IMR-90 (cell line): ENCODE results near the gene HSD17B11. TPM values are rescaled to one million over a fixed set of nuclear protein-coding genes. Genes with fewer than 3 reads are reported as not detected.
"Not testable (repeated sequence)": the region's sequence is repeated elsewhere in the genome, so short reads cannot be mapped to it uniquely, and the experiment has no call there.

Experiments used
- ATAC-seq: fragments of 200-7000 bp; cut with Tn5 transposase; 2 replicates; pipeline ENCODE4 v1.9.1; 2020; ENCODE audit warnings: low read depth, mild to moderate bottlenecking, moderate library complexity
- BruUV-seq: library from RNA; stranded (reverse); fragments of 400-500 nt; replicated peaks from 2 replicates; lab custom pipeline; 2021; lab: Mats Ljungman, UMichigan
- CTCF ChIA-PET: fragments of 300-600 bp; formaldehyde crosslinking; extraction: SDS; loops from one replicate; lab custom pipeline; 2021; ENCODE audit warnings: antibody characterized with exemption; lab: Yijun Ruan, JAX
- POLR2A ChIA-PET: fragments of 300-600 bp; sonication (Branson Sonifier 250); formaldehyde crosslinking; loops from one replicate; lab custom pipeline; 2022; ENCODE audit warnings: antibody characterized with exemption; ENCODE audit not compliant: unreplicated experiment; lab: Charles Lee
- DNase-seq: peaks from one replicate; pipeline ENCODE4 v3.0.0; 2013
- H2AFZ ChIP-seq: replicated peaks from 2 replicates; pipeline ENCODE3; 2013; ENCODE audit warnings: low read length, mild to moderate bottlenecking; ENCODE audit not compliant: poor library complexity
- H2AK5ac ChIP-seq: 2 replicates; pipeline ENCODE4 v1.6.1; 2013; ENCODE audit warnings: low read depth, low read length, inconsistent platforms
- H2AK9ac ChIP-seq: replicated peaks from 2 replicates; pipeline ENCODE3; 2013; ENCODE audit warnings: mild to moderate bottlenecking, low read depth, low read length, moderate library complexity; ENCODE audit not compliant: poor library complexity
- H2BK120ac ChIP-seq: 2 replicates; pipeline ENCODE4 v1.6.1; 2013; ENCODE audit warnings: low read depth, low read length, inconsistent platforms
- H2BK15ac ChIP-seq: 3 replicates; pipeline ENCODE4 v1.6.1; 2013; ENCODE audit warnings: low read depth, low read length, inconsistent platforms
- H2BK20ac ChIP-seq: 2 replicates; pipeline ENCODE4 v1.6.1; 2013; ENCODE audit warnings: low read depth, mild to moderate bottlenecking, inconsistent platforms, low read length, moderate library complexity
- H2BK5ac ChIP-seq: 2 replicates; pipeline ENCODE4 v1.6.1; 2013; ENCODE audit warnings: mild to moderate bottlenecking, low read depth, low read length, inconsistent platforms; ENCODE audit not compliant: poor library complexity, severe bottlenecking
- H3K14ac ChIP-seq: replicated peaks from 2 replicates; pipeline ENCODE4 v1.6.1; 2013; ENCODE audit warnings: low read depth, low read length, inconsistent platforms
- H3K18ac ChIP-seq: 2 replicates; pipeline ENCODE4 v1.6.1; 2013; ENCODE audit warnings: low read depth, low read length, control low read depth
- H3K23ac ChIP-seq: 2 replicates; pipeline ENCODE4 v1.6.1; 2013; ENCODE audit warnings: low read depth, low read length, inconsistent platforms
- H3K27ac ChIP-seq: 2 replicates; pipeline ENCODE4 v1.5.1; 2013; ENCODE audit warnings: mild to moderate bottlenecking, control low read depth, low read length; ENCODE audit not compliant: insufficient read depth
- H3K27me3 ChIP-seq: 2 replicates; pipeline ENCODE4 v1.6.1; 2013; ENCODE audit warnings: low read length; ENCODE audit not compliant: control insufficient read depth, insufficient read depth
- H3K36me3 ChIP-seq: 2 replicates; pipeline ENCODE4 v1.6.1; 2013; ENCODE audit warnings: low read length, mixed read lengths; ENCODE audit not compliant: control insufficient read depth, insufficient read depth
- H3K4ac ChIP-seq: 2 replicates; pipeline ENCODE4 v1.6.1; 2013; ENCODE audit warnings: low read depth, low read length, inconsistent platforms
- H3K4me1 ChIP-seq: 2 replicates; pipeline ENCODE4 v1.6.1; 2013; ENCODE audit warnings: low read length, mixed read lengths; ENCODE audit not compliant: control insufficient read depth, insufficient read depth
- H3K4me2 ChIP-seq: 2 replicates; pipeline ENCODE4 v1.6.1; 2013; ENCODE audit warnings: low read depth, mild to moderate bottlenecking, control low read depth, low read length, moderate library complexity
- H3K4me3 ChIP-seq: 2 replicates; pipeline ENCODE4 v1.5.1; 2013; ENCODE audit warnings: low read depth, mild to moderate bottlenecking, control low read depth, low read length, moderate library complexity; ENCODE audit not compliant: insufficient read depth
- H3K56ac ChIP-seq: 2 replicates; pipeline ENCODE4 v1.6.1; 2013; ENCODE audit warnings: low read length, inconsistent platforms; ENCODE audit not compliant: insufficient read depth; ENCODE audit errors: extremely low read depth
- H3K79me1 ChIP-seq, 2 experiments: 2 replicates each; pipeline ENCODE4 v1.6.1; 2013; ENCODE audit warnings: low read length in 2 of 2, inconsistent platforms in 1 of 2, low read depth in 1 of 2
- H3K9ac ChIP-seq: 2 replicates; pipeline ENCODE4 v1.6.1; 2013; ENCODE audit warnings: low read depth, low read length, control low read depth
- H3K9me1 ChIP-seq: 2 replicates; pipeline ENCODE4 v1.6.1; 2013; ENCODE audit warnings: low read length, inconsistent platforms; ENCODE audit not compliant: insufficient read depth
- H3K9me3 ChIP-seq: 2 replicates; pipeline ENCODE4 v1.6.1; 2013; ENCODE audit warnings: low read length; ENCODE audit not compliant: control insufficient read depth, insufficient read depth
- H4K20me1 ChIP-seq: 2 replicates; pipeline ENCODE4 v1.6.1; 2013; ENCODE audit warnings: low read length, inconsistent platforms; ENCODE audit not compliant: insufficient read depth
- H4K5ac ChIP-seq: 2 replicates; pipeline ENCODE4 v1.6.1; 2013; ENCODE audit warnings: mild to moderate bottlenecking, low read depth, low read length, control low read depth
- H4K8ac ChIP-seq, 2 experiments: 2 replicates each; pipeline ENCODE4 v1.6.1; 2013; ENCODE audit warnings: low read depth in 2 of 2, low read length in 2 of 2, control low read depth in 1 of 2, inconsistent platforms in 1 of 2
- H4K91ac ChIP-seq: 2 replicates; pipeline ENCODE4 v1.6.1; 2013; ENCODE audit warnings: low read depth, low read length, inconsistent platforms; ENCODE audit not compliant: insufficient read depth
- WGBS, 2 experiments: methylation state at CpG; one replicate each; pipeline versions ENCODE4 v1.1.5 to v1.1.7; 2013; ENCODE audit warnings: missing lambda C conversion rate in 2 of 2; ENCODE audit not compliant: insufficient read length in 1 of 2; ENCODE audit errors: extremely low coverage in 2 of 2; 5-methylcytosine and 5-hydroxymethylcytosine counted together
- dilution Hi-C: fragments of 300-500 bp; cut with HindIII; formaldehyde crosslinking; loops from one replicate; pipeline ENCODE4 v1.14.3; 2018; ENCODE audit warnings: low sequenced_read_pairs; ENCODE audit not compliant: unreplicated experiment
- in situ Hi-C: fragments of 300-500 bp; cut with MboI; formaldehyde crosslinking; loops from 3 replicates; pipeline ENCODE4 v1.14.3; 2019; ENCODE audit warnings: low sequenced_read_pairs, inconsistent platforms, mixed read lengths
- intact Hi-C: fragments of 100-400 bp; cut with micrococcal nuclease; formaldehyde crosslinking; loops from 2 replicates; pipeline ENCODE4 v1.10.0; 2022
- polyA plus RNA-seq, 3 experiments: library from polyadenylated mRNA; depleted of rRNA; stranded (reverse); fragments of >200 nt; gene quantifications; 2 replicates each; pipeline ENCODE4 v1.2.3, GENCODE V29; 2012; ENCODE audit warnings: low replicate concordance in 1 of 3
- total RNA-seq: library from RNA; depleted of rRNA; stranded (reverse); fragments of >200 nt; gene quantifications from 2 replicates; pipeline ENCODE4 v1.2.3, GENCODE V29; 2012
- TF ChIP-seq, protein P1 (sequence below): conservative IDR thresholded peaks from 2 replicates; pipeline ENCODE4 v1.5.1; 2012; ENCODE audit warnings: mild to moderate bottlenecking, low read depth, low read length, improper control_type of control experiment

Gene HSD17B11
- total and polyA plus RNA-seq, 2 of the 4 experiments (the other 2 are of a cell fraction), result 11.3 to 12.0 TPM

DNA sequence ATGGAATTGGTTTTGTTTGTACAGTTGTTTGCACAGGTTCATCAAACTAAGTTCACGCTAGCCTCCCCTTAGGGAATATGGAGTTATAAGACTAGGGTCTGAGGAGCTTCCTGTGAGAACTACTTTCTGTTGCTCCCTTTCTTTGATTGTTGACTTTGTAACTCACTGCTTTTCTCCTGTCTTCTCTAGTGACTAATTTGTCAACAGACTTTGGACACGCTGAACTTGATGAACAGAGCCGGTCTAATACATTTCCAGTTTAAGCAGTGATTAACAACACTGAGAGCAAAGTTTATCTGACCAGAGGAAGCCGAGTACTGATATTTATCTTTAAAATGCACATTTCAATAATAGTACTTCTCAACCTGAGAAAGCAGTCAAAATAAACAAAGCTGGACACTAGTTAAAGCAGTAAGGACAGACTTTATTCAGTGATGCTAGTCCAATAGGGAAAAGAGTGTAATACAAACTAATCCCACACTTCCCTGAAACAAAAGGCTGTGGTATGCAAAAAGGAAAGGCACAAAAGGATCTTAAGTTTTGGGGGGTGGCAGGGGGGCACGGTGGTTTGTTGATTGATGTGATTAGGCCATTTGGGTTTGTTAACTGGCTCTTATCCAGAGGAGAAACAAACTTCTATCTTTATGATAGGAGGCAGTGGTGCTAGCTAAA, 28.7 kb upstream of the HSD17B11 start (continued):
- TF ChIP-seq, protein P1, sequence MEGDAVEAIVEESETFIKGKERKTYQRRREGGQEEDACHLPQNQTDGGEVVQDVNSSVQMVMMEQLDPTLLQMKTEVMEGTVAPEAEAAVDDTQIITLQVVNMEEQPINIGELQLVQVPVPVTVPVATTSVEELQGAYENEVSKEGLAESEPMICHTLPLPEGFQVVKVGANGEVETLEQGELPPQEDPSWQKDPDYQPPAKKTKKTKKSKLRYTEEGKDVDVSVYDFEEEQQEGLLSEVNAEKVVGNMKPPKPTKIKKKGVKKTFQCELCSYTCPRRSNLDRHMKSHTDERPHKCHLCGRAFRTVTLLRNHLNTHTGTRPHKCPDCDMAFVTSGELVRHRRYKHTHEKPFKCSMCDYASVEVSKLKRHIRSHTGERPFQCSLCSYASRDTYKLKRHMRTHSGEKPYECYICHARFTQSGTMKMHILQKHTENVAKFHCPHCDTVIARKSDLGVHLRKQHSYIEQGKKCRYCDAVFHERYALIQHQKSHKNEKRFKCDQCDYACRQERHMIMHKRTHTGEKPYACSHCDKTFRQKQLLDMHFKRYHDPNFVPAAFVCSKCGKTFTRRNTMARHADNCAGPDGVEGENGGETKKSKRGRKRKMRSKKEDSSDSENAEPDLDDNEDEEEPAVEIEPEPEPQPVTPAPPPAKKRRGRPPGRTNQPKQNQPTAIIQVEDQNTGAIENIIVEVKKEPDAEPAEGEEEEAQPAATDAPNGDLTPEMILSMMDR, result no peak

DNA sequence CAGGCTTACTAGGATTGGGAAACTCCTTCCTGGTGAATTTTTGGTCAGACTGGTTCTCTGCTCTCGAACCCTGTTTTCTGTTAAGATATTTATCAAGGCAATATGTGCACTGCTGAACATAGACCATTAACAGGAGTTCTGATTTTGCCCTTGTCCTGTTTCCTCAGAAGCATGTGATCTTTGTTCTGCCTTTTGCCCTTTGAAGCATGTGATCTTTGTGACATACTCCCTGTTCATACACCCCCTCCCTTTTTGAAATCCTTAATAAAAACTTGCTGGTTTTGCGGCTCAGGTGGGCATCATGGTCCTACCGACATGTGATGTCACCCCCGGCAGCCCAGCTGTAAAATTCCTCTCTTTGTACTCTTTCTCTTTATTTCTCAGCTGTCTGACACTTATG, 27.4 kb upstream of the HSD17B11 start:
- H2BK120ac ChIP-seq, H3K4me2 ChIP-seq, H3K9ac ChIP-seq, H3K56ac ChIP-seq, H4K5ac ChIP-seq, H2AK9ac ChIP-seq, H3K4me1 ChIP-seq, H4K91ac ChIP-seq, CTCF ChIA-PET, H2AFZ ChIP-seq, dilution Hi-C loops, H3K4me3 ChIP-seq, H3K27me3 ChIP-seq, POLR2A ChIA-PET, H4K20me1 ChIP-seq, BruUV-seq, ATAC-seq, H2BK15ac ChIP-seq, H2BK20ac ChIP-seq, H2AK5ac ChIP-seq, H3K36me3 ChIP-seq, H3K14ac ChIP-seq, in situ Hi-C loops, H3K9me1 ChIP-seq, H3K9me3 ChIP-seq, H4K8ac ChIP-seq, H2BK5ac ChIP-seq, H3K4ac ChIP-seq, H3K18ac ChIP-seq, DNase-seq, H3K23ac ChIP-seq, intact Hi-C loops, H3K27ac ChIP-seq: not testable (repeated sequence)
- WGBS, 2 experiments, result no CpG with 5 or more reads among the region's 4 CpGs
- H3K79me1 ChIP-seq, result peaks cover 6 to 15% of the 10 kb centered on the region in 2 experiments; a peak in 2 of 4 replicates
